ENCODE data around the gene TCFL5.
"Not testable (repeated sequence)": the region's sequence is repeated elsewhere in the genome, so short reads cannot be mapped to it uniquely, and the experiment has no call there.

TCFL5 gene

GRCh38 chr20:62874964-62875344 is 13.3 kb upstream of the TCFL5 start:
- Histone ChIP-seq H3F3A (ENCODE audit: insufficient read depth, low read length) (peaks cover 10% of the 10 kb centered on the region), H3K27me3 (ENCODE audit: insufficient read depth, low read length) (peaks cover 10% of the 10 kb centered on the region; the same call in 1 of the 2 replicates), H3K36me3 (ENCODE audit: insufficient read depth, low read length) (peaks cover under 1% of the 10 kb centered on the region; the same call in 1 of the 2 replicates), H3K9me2 (ENCODE audit: low read depth, low read length) (no peaks in the 10 kb centered on the region), H3K9ac (ENCODE audit: low read length) (no peak overlapping the region), H4K20me1 (ENCODE audit: insufficient read depth, low read length) (no peaks in the 10 kb centered on the region), H3K4me3 (ENCODE audit: low read depth, low read length, poor library complexity, severe bottlenecking) (no peak overlapping the region), H3K9me3 (ENCODE audit: low read length) (no peaks in the 10 kb centered on the region), H3K27ac (ENCODE audit: low read depth, low read length, poor library complexity, severe bottlenecking) (no peak overlapping the region), H3K79me2 (ENCODE audit: insufficient read depth, low read length) (no peaks in the 10 kb centered on the region), H2AFZ (ENCODE audit: low read length) (no peak overlapping the region), H3K4me2 (ENCODE audit: low read length) (no peak overlapping the region), H3K4me1 (ENCODE audit: insufficient read depth, low read length, severe bottlenecking) (no peaks in the 10 kb centered on the region)
- TF ChIP-seq CTCF (IDR thresholded peaks at IDR 0.05; ENCODE audit: low read length): no peak
- no peak for TF ChIP-seq EZH2 (IDR thresholded peaks at IDR 0.05; ENCODE audit: borderline replicate concordance, low read length)

GRCh38 chr20:62873681-62874031 is 12.0 kb upstream of the TCFL5 start:
- not testable (repeated sequence) for H2AFZ ChIP-seq (ENCODE audit: low read length); H3K4me1 ChIP-seq (ENCODE audit: insufficient read depth, low read length, severe bottlenecking); H3K27ac ChIP-seq (ENCODE audit: low read depth, low read length, poor library complexity, severe bottlenecking); H3K9ac ChIP-seq (ENCODE audit: low read length); H4K20me1 ChIP-seq (ENCODE audit: insufficient read depth, low read length); H3K9me3 ChIP-seq (ENCODE audit: low read length); H3K36me3 ChIP-seq (ENCODE audit: insufficient read depth, low read length); H3K9me2 ChIP-seq (ENCODE audit: low read depth, low read length); H3F3A ChIP-seq (ENCODE audit: insufficient read depth, low read length); H3K4me2 ChIP-seq (ENCODE audit: low read length); H3K4me3 ChIP-seq (ENCODE audit: low read depth, low read length, poor library complexity, severe bottlenecking); H3K79me2 ChIP-seq (ENCODE audit: insufficient read depth, low read length)
- peak; percentile 45 for TF ChIP-seq CTCF (IDR thresholded peaks at IDR 0.05; ENCODE audit: low read length)
- H3K27me3 ChIP-seq (ENCODE audit: insufficient read depth, low read length): peaks cover 10% of the 10 kb centered on the region; the same call in 1 of the 2 replicates

- no peak overlapping the region for H3K9ac ChIP-seq (ENCODE audit: low read length)
- no peaks in the 10 kb centered on the region for H3K36me3 ChIP-seq (ENCODE audit: insufficient read depth, low read length)
- no peak overlapping the region for H3K4me3 ChIP-seq (ENCODE audit: low read depth, low read length, poor library complexity, severe bottlenecking)
- H3K79me2 ChIP-seq (ENCODE audit: insufficient read depth, low read length): no peaks in the 10 kb centered on the region
- no peaks in the 10 kb centered on the region for H3K9me3 ChIP-seq (ENCODE audit: low read length)
- no peak overlapping the region for H3K27ac ChIP-seq (ENCODE audit: low read depth, low read length, poor library complexity, severe bottlenecking)
- peaks cover 7% of the 10 kb centered on the region for H3F3A ChIP-seq (ENCODE audit: insufficient read depth, low read length)
- H4K20me1 ChIP-seq (ENCODE audit: insufficient read depth, low read length): no peaks in the 10 kb centered on the region
- H2AFZ ChIP-seq (ENCODE audit: low read length): no peak overlapping the region
- H3K27me3 ChIP-seq (ENCODE audit: insufficient read depth, low read length): peaks cover 10% of the 10 kb centered on the region; the same call in 1 of the 2 replicates
- no peak for TF ChIP-seq CTCF (IDR thresholded peaks at IDR 0.05; ENCODE audit: low read length)
- H3K4me1 ChIP-seq (ENCODE audit: insufficient read depth, low read length, severe bottlenecking): no peaks in the 10 kb centered on the region
- H3K4me2 ChIP-seq (ENCODE audit: low read length): no peak overlapping the region
- H3K9me2 ChIP-seq (ENCODE audit: low read depth, low read length): no peaks in the 10 kb centered on the region
Observed at GRCh38 chr20:62873280-62873679, 11.7 kb upstream of the TCFL5 start.

All from OCI-LY1 (cell line).